Measurements from ENCODE around the gene SNTB2.

The SNTB2 gene

DNA sequence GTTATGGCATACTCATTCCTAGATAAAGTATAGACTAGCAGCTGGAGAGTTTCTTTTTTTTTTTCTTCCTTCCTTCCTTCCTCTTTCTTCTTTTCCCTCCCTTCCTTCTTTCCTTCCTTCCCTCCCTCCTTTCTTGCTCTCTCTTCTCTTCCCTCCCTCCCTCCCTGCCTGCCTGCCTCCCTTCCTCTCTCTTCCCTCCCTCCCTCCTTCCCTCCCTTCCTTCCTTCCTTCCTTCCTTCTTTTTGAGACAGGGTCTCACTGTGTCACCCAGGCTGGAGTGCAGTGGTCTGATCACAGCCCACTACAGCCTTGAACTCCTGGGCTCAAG, 7.0 kb upstream of the SNTB2 start:
- DNase-seq (ENCODE audit: low spot score): no peak

GRCh38 chr16:69182730-69183416, 4.1 kb upstream of the SNTB2 start:
- no peak for DNase-seq (ENCODE audit: low spot score)

GRCh38 chr16:69187446-69188235, 677 bp downstream of the SNTB2 start:
- DNase-seq (ENCODE audit: low spot score): peak; percentile 36

DNA sequence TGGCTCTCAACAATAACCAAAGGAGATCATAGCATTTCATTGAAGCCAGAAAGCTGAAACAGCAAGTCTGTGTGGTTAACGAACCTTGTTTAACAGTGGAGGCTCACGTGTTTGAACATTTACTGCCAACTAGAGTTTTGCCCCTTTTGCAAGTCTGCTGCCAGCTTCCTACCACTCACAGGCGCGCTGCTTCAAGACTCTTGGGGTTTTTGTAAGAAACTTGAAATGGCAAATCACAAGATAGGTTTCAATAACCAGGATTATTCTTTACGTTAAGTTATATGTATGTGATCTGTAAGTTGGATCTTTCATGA, 1.2 kb downstream of the SNTB2 start:
- no peak for DNase-seq (ENCODE audit: low spot score)

GRCh38 chr16:69188716-69189115, 1.8 kb downstream of the SNTB2 start:
- DNase-seq (ENCODE audit: low spot score): no peak

DNA sequence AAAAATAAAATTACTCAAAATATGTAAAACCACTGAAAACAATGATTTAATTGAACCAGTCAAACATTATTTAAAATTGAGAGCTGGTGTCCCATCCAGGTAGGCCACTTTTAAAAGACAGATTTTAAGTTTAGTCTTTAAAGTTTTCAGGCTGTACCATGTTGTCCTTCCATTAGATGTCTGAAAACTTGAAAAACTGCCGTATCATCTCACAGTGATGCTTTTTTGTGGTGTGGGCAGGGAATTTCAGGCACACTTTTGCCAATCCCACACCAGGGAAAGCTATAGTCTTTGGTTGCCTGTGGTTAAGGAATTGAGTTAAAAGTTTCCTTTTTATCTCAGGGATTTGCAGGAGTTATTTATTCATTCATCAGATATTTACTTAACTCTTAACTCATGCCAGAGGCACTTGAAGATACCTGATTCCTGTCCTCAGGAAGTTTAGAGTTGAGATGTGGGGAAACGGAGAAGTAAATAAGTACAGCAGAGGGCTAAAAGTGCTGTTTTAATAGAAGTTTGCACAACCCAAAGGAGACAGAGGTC, 3.2 kb downstream of the SNTB2 start:
- no peak for DNase-seq (ENCODE audit: low spot score)

DNA sequence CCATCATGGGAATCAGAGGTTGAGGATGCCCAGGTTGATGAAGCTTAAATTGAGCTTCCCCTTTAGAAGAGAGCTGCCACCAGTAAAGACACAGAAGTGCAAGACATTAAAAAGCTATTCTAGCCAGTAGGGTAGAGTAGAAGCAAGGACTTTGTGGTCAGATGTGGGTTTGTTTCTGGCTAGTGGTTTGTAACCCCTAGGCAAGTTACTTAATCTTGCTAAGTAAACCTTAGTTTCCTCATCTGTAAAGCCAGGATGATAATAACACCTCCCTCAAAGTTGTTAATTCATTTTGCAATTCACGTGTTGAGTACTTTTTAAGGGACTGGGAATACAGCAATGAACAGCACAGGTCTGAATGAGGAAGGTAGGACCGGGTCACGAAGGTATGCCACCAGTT, 3.6 kb downstream of the SNTB2 start:
- DNase-seq (ENCODE audit: low spot score): peak; percentile 6

DNA sequence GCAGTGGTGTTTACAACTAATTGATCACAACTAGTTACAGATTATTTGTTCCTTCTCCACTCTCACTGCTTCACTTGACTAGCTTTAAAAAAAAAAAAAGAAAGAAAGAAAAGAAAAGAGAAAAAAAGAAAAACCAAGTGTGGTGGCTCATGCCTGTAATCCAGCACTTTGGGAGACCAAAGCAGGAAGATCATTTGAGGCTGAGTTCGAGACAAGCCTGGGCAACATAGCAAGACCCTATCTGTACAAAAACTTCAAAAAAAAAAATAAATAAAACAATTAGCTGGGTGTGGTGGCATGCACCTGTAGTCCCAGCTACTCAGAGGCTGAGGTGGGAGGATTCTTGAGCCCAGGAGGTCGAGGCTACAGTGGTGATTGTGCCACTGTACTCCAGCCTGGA, 4.2 kb downstream of the SNTB2 start:
- DNase-seq (ENCODE audit: low spot score): no peak

- DNase-seq (ENCODE audit: low spot score): no peak
These were observed 6.9 kb downstream of the SNTB2 start for GRCh38 chr16:69193855-69194254.

GRCh38 chr16:69194488-69194887, 7.5 kb downstream of the SNTB2 start:
- no peak for DNase-seq (ENCODE audit: low spot score)

GRCh38 chr16:69195369-69196029, 8.5 kb downstream of the SNTB2 start:
- DNase-seq (ENCODE audit: low spot score): no peak

GRCh38 chr16:69197573-69197972, 10.6 kb downstream of the SNTB2 start:
- no peak for DNase-seq (ENCODE audit: low spot score)

- no peak for DNase-seq (ENCODE audit: low spot score)
These were observed 12.4 kb downstream of the SNTB2 start for GRCh38 chr16:69199382-69199781.

DNA sequence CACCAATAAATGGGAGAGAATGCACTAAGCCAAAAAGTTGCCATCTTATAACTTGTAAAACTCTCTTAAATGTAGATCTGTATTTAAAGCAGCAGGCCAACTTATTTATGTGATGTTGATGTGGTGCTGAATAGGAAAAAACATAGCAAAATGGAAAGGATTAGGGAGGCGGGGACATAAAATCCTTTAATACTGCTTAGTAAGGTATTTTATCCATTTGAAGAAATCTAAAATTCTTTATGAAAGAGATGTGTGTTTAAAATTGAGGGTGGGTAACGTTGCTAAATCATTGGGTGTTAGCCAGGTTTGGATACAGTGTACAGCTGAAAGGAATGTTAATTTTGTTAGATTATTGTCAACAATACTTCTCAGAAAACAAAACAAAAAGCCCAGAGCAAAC, 14.3 kb downstream of the SNTB2 start:
- no peak for DNase-seq (ENCODE audit: low spot score)

DNA sequence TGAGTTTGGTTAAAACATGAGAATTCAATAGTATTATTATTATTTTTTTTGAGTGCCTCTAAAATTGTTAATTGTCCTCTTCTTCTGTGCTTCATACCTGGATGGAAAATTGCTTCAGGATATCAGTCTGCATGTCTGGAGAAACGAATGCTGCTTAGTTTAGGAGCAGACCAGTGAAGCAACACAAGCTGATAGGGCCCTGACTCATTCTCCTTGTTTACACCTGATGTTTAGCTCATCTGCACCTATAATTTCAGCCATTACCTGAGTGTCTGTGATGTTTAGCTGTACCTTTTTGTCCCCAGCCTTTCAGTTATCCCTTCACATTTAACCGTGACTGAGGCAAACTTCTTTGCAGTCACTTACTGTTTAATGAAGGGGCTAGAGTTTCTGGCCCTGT, 14.8 kb downstream of the SNTB2 start:
- no peak for DNase-seq (ENCODE audit: low spot score)

GRCh38 chr16:69204172-69204571, 17.2 kb downstream of the SNTB2 start:
- no peak for DNase-seq (ENCODE audit: low spot score)

GRCh38 chr16:69209735-69210134, 22.8 kb downstream of the SNTB2 start:
- DNase-seq (ENCODE audit: low spot score): no peak

- DNase-seq (ENCODE audit: low spot score): no peak
These were observed 30.5 kb downstream of the SNTB2 start for GRCh38 chr16:69217433-69217832.

GRCh38 chr16:69219279-69219678, 32.3 kb downstream of the SNTB2 start:
- DNase-seq (ENCODE audit: low spot score): no peak

DNA sequence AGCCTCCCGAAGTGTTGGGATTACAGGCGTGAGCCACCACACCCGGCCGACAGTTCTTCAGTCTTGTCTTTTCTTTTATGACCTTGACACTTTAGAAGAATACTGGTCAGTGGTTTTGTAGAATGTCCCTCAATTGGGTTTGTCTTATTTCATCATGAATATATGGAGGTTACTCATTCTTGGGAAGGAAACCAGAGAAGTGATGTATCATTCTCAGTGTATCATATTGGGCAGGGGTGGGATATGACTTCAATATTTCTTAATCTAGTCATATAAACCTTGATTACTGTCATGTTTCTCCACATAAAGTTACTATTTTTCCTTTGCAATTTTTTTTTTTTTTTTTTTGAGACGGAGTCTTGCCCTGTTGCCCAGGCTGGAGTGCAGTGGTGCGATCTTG, 36.9 kb downstream of the SNTB2 start:
- no peak for DNase-seq (ENCODE audit: low spot score)

DNA sequence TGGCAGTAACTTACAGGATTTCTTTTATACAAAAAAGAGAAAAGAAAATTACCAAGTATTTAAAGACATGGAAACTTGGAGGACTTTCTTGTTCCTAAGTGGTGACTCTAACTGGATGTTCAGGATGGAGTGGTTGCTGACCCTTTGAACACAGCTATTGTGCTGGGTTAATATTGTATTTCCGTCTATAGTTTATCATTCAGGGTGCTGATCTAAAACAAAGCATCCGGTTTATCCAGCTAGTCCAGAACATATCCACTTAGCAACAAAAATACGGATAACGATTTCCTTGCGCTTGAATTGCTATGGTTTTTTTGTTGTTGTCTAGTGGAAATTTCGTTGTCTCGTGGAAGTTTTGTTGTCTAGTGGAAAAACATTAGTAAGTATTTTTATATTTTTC, 38.2 kb downstream of the SNTB2 start:
- DNase-seq (ENCODE audit: low spot score): no peak

DNA sequence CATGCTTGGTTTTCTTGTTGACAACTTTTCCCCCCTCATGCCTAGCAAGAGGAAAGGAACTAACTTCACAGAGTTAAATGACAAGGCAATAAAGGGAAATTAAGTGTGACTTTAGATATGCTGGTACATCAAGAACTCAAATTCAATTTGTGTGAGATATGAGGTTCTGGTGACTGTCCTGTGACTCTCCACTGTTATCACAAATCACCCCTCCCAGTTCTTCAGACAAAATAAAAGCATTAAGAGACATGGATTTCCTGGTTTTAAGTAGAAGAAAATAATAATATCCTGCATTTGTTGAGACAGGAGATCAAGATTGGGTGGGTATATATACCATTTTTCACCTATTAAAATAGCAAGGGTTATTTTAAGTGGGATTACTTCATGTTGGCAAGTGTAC, 46.2 kb downstream of the SNTB2 start:
- no peak for DNase-seq (ENCODE audit: low spot score)

DNA sequence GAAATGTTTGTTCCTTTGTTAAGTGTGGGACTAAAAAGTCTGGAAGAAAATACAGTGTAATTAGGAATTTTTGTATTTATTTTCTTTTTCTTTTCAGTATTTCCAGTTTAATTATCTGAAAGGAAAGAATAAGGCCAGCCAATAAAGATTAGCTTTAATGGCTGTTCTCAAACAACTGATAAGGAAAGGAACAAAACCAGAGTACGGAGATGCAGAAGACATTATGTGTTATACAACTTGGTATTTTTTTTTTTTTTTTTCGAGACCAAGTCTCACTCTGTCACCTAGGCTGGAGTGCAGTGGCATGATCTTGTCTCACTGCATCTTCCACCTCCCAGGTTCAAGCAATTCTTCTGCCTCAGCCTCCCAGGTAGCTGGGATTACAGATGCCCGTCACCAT, 47.5 kb downstream of the SNTB2 start:
- DNase-seq (ENCODE audit: low spot score): no peak

Data from CD4-positive, alpha-beta T cell treated with Interleukin-2 at 100 ng/mL for 4 hours (primary cell).